ENCODE data around the gene TNS4. TPM values are rescaled to one million over a fixed set of nuclear protein-coding genes. Genes with fewer than 3 reads are reported as not detected.

Gene TNS4
- polyA plus RNA-seq, 2 donors: 25.4 to 74.8 TPM

DNA sequence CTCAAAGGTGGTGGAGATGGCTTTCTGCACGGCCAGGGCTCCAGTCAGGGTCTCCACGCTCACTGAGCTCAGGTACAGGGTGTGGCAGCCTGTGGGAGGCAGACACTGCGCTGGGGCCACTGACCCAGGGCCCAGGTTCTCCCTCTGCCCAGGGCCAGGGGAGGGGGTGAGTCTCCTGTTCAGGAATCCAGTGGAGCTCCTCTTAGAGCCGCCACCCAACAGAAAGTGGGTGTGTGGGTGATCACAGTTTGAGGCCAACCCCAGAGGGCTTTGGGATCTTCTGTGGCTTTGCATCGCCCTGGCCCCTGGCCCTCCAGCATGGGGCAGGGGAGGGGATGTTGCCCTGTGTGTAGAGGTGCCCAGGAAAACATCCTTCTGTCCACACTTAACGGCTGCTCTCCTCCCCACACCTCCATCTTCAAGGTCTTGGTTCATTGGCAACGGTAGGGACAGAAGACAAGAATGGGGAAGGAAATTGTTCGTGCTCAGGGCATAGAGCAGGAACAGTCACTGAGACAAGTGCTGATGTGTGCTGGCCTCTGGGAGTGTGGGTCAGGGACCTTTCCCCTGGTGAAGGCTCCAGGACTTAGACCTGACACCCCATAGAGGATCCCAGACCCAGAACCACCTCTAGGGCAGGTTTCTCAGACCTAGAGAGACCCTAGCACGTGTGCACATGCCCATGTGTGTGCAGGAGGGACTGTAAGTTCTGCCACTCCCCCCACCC lies 21.5 kb downstream of the TNS4 start:
- no peaks in the 10 kb centered on the region for H3K27me3 ChIP-seq (ENCODE audit: control insufficient read depth in 1 of 2, insufficient read depth in 2 of 2, low read length in 2 of 2)
- WGBS, 2 donors: 63 to 64% methylated on average over 9 of the region's 9 CpGs
- no peak overlapping the region for H3K4me3 ChIP-seq (ENCODE audit: low read depth in 1 of 2, low read length in 2 of 2)
- peak overlapping the region; percentile 21 to 82 for H3K27ac ChIP-seq (ENCODE audit: low read depth in 2 of 2, low read length in 1 of 2)
- H3K4me1 ChIP-seq (ENCODE audit: control insufficient read depth in 2 of 2, insufficient read depth in 2 of 2, low read length in 1 of 2): peaks cover 3 to 13% of the 10 kb centered on the region in 2 donors
- peaks cover 0 to 10% of the 10 kb centered on the region in 2 donors for H3K36me3 ChIP-seq (ENCODE audit: control insufficient read depth in 2 of 2, insufficient read depth in 2 of 2, low read length in 1 of 2)
- no peaks in the 10 kb centered on the region for H3K9me3 ChIP-seq (ENCODE audit: control insufficient read depth in 2 of 2, insufficient read depth in 1 of 2, low read depth in 1 of 2, low read length in 1 of 2)

DNA sequence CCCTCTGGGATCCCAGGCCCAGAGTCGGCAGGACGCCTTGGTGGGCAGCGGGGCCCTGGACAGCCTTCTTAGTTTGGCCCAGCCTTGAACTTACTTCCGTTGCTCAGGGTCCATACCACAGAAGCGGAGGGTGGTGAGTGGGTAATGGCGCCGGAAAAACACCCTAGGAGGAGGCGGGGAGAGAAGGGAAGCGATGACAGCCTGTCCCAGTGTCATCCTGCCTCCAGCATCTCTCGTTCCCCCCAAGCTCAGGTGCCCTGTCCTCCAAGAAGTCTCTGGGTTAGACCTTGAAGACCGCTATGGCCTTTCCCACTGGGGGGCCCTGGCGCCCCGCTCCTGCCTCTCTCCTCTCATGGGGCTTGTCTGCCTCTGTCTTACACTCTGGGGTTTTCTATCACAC lies 22.9 kb downstream of the TNS4 start:
- Histone ChIP-seq H3K36me3 (ENCODE audit: control insufficient read depth in 2 of 2, insufficient read depth in 2 of 2, low read length in 1 of 2) (peaks cover 0 to 10% of the 10 kb centered on the region in 2 donors), H3K27me3 (ENCODE audit: control insufficient read depth in 1 of 2, insufficient read depth in 2 of 2, low read length in 2 of 2) (no peaks in the 10 kb centered on the region), H3K27ac (ENCODE audit: low read depth in 2 of 2, low read length in 1 of 2) (no peak overlapping the region), H3K4me1 (ENCODE audit: control insufficient read depth in 2 of 2, insufficient read depth in 2 of 2, low read length in 1 of 2) (peaks cover 3 to 16% of the 10 kb centered on the region in 2 donors), H3K4me3 (ENCODE audit: low read depth in 1 of 2, low read length in 2 of 2) (no peak overlapping the region), H3K9me3 (ENCODE audit: control insufficient read depth in 2 of 2, insufficient read depth in 1 of 2, low read depth in 1 of 2, low read length in 1 of 2) (no peaks in the 10 kb centered on the region)
- 89 to 96% methylated on average over 13 of the region's 13 CpGs for WGBS, 2 donors

DNA sequence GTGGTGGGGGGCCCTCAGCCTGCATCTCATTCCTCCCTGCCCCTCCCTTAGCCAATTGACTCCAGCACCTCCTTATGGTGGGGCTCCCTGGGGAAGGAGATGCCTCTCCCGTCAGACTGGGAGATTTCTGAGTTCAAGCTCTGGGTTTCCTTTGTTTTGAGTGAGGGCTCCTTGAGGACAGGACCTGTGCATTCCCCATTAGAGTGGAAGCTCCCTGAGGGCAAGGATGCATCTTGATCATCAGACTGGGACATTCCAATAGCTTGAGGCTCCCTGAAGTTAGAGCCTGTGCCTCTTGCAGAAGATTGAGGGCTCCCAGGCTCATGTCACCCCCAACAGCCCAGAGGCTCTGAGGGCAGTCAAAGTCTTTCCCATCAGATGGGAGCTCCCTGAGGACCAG lies 23.6 kb downstream of the TNS4 start:
- peaks cover 0 to 10% of the 10 kb centered on the region in 2 donors for H3K36me3 ChIP-seq (ENCODE audit: control insufficient read depth in 2 of 2, insufficient read depth in 2 of 2, low read length in 1 of 2)
- H3K27ac ChIP-seq (ENCODE audit: low read depth in 2 of 2, low read length in 1 of 2): no peak overlapping the region
- no peaks in the 10 kb centered on the region for H3K9me3 ChIP-seq (ENCODE audit: control insufficient read depth in 2 of 2, insufficient read depth in 1 of 2, low read depth in 1 of 2, low read length in 1 of 2)
- peaks cover 3 to 17% of the 10 kb centered on the region in 2 donors for H3K4me1 ChIP-seq (ENCODE audit: control insufficient read depth in 2 of 2, insufficient read depth in 2 of 2, low read length in 1 of 2)
- WGBS, 2 donors: 73 to 75% methylated on average over 1 of the region's 1 CpG
- no peaks in the 10 kb centered on the region for H3K27me3 ChIP-seq (ENCODE audit: control insufficient read depth in 1 of 2, insufficient read depth in 2 of 2, low read length in 2 of 2)
- no peak overlapping the region for H3K4me3 ChIP-seq (ENCODE audit: low read depth in 1 of 2, low read length in 2 of 2)

DNA sequence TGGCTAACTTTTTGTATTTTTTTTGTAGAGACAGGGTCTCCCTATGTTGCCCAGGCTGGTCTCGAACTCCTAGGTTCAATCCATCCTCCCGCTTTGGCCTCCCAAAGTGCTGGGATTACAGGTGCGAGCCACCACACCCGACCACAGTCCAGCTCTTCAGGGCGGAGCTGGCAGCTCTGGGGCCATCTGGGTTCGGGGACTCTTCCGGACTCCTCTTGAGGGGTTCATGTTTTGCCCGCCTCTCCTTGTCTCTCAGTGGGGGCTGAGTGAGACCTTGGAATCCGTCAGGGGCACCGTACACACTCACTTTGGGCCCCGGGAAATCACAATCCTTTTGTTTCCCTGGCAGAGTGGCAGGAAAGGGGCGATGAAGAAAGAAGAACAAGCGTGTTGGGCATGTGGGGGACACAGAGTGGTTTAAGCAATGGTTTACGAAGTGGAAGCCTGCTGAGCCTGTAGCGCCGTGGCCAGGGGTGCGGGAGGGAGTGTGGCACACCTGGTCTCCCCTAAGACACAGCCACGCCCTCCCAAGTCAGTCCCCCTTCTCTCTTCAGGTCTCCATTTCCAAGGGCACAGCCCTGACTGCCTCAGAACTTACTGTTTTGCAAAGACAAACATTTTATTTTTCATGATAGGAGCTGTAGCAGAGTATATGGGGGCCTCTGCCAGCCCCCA lies 26.1 kb downstream of the TNS4 start:
- Histone ChIP-seq H3K4me3 (ENCODE audit: low read depth in 1 of 2, low read length in 2 of 2) (no peak overlapping the region), H3K4me1 (ENCODE audit: control insufficient read depth in 2 of 2, insufficient read depth in 2 of 2, low read length in 1 of 2) (peaks cover 7 to 17% of the 10 kb centered on the region in 2 donors), H3K27me3 (ENCODE audit: control insufficient read depth in 1 of 2, insufficient read depth in 2 of 2, low read length in 2 of 2) (no peaks in the 10 kb centered on the region), H3K9me3 (ENCODE audit: control insufficient read depth in 2 of 2, insufficient read depth in 1 of 2, low read depth in 1 of 2, low read length in 1 of 2) (no peaks in the 10 kb centered on the region), H3K27ac (ENCODE audit: low read depth in 2 of 2, low read length in 1 of 2) (peak overlapping the region in 1 of 2 donors; percentile 40), H3K36me3 (ENCODE audit: control insufficient read depth in 2 of 2, insufficient read depth in 2 of 2, low read length in 1 of 2) (peaks cover 0 to 10% of the 10 kb centered on the region in 2 donors)
- 84 to 88% methylated on average over 18 of the region's 18 CpGs for WGBS, 2 donors

DNA sequence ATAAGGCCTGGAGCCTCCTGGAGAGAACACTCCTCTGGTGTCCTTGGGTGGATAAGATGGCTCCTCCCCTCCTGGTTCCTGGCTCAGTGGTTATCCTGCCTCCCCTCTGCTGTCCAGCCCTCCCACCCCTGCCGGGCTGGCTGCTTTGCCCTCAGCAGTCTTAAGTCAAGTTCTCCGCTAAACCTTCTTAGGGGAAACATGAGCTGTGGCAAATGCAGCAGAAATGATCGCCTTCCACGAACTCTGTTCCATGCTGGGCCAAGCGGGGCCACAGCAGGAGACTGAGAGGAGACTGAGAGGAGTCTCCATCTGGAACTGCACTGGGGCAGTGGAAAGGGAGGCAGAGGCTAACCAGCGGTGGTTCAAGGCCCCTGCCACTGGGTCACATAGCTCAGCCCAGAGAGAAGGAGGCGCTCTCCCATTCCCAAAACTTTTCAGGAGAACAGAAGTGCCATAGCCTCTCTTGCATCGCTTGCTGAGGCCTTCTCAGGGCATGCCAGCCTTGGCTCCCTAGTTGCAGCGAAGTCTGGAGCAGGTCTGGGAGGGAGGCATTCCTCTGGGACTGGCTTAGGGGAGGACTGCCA lies 26.9 kb downstream of the TNS4 start:
- Histone ChIP-seq H3K4me3 (ENCODE audit: low read depth in 1 of 2, low read length in 2 of 2) (no peak overlapping the region), H3K27me3 (ENCODE audit: control insufficient read depth in 1 of 2, insufficient read depth in 2 of 2, low read length in 2 of 2) (no peaks in the 10 kb centered on the region), H3K9me3 (ENCODE audit: control insufficient read depth in 2 of 2, insufficient read depth in 1 of 2, low read depth in 1 of 2, low read length in 1 of 2) (no peaks in the 10 kb centered on the region), H3K4me1 (ENCODE audit: control insufficient read depth in 2 of 2, insufficient read depth in 2 of 2, low read length in 1 of 2) (peaks cover 4 to 14% of the 10 kb centered on the region in 2 donors), H3K36me3 (ENCODE audit: control insufficient read depth in 2 of 2, insufficient read depth in 2 of 2, low read length in 1 of 2) (peaks cover 0 to 6% of the 10 kb centered on the region in 2 donors), H3K27ac (ENCODE audit: low read depth in 2 of 2, low read length in 1 of 2) (peak overlapping the region in 1 of 2 donors; percentile 29)
- 74 to 79% methylated on average over 9 of the region's 9 CpGs for WGBS, 2 donors

DNA sequence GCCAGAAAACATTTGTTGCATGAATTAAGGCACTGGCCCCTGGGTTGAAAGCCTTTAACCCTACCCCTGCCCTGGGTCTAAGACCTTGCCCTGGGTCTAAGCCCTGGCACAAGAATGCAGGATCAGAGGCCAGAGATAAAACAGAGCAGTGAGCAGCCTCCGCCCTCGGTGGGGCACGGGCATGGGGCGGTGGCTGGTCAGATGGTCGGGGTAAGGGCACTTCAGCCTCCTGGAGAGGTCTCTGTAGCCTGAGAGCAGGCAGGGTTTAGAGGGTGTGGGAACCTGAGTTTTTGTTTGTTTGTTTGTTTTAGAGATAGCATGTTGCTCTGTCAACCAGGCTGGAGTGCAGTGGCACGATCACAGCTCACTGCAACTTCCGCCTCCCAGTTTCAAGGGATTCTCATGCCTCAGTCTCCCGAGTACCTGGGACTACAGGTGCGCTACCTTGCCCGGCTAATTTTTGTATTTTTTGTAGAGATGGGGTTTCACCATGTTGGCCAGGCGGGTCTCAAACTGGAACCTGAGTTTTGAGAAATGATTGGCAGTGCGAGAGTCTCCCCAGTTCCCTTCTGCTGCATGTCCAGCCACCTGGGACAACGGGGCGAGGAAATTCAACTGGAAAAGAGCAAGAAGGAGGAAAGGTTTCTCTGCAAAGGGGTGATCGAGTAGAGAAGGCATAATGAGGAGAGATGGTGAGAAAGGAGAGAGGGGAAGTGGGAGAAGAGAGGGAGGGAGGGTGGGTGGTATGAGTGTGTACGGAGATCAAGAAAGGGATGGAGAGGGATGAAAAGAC lies 27.7 kb downstream of the TNS4 start:
- 64 to 71% methylated on average over 15 to 16 of the region's 16 CpGs for WGBS, 2 donors
- no peaks in the 10 kb centered on the region for H3K9me3 ChIP-seq (ENCODE audit: control insufficient read depth in 2 of 2, insufficient read depth in 1 of 2, low read depth in 1 of 2, low read length in 1 of 2)
- H3K36me3 ChIP-seq (ENCODE audit: control insufficient read depth in 2 of 2, insufficient read depth in 2 of 2, low read length in 1 of 2): peaks cover 0 to 4% of the 10 kb centered on the region in 2 donors
- H3K4me1 ChIP-seq (ENCODE audit: control insufficient read depth in 2 of 2, insufficient read depth in 2 of 2, low read length in 1 of 2): peaks cover 4 to 14% of the 10 kb centered on the region in 2 donors
- H3K27me3 ChIP-seq (ENCODE audit: control insufficient read depth in 1 of 2, insufficient read depth in 2 of 2, low read length in 2 of 2): no peaks in the 10 kb centered on the region
- H3K4me3 ChIP-seq (ENCODE audit: low read depth in 1 of 2, low read length in 2 of 2): no peak overlapping the region
- H3K27ac ChIP-seq (ENCODE audit: low read depth in 2 of 2, low read length in 1 of 2): no peak overlapping the region

DNA sequence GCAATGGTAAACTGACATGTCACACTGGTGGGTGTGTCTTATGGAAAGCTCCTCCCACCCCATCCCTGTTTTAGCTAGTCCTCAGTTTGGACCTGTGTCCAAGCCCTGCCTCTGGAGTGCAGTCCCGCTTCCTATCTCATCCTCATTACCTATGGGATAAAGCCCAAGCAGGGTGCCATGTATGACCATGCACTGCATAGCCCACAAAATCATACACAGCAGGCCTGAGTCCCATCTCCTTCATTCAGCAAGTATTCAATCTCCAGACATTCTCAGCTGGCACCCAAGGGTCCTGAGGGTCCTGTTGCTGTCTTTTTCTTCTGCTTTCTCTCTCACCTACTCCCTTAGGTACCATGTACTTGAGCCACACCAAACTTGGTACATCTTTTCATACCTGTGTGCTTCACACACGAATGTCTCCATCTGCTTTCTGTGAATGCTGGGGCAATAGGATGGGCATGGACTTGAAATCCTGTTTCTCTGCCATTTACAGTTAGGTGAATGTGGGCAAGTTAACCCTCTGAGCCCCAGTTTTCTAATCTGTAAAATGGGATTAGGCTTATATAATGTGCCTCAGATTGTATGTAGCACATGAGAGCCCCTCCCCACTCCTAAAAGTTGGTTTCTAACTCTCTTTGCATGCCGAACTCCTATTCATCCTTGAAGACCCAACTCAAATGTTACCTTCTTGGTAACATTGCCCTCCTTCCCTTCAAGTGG lies 28.5 kb downstream of the TNS4 start:
- no peak overlapping the region for H3K27ac ChIP-seq (ENCODE audit: low read depth in 2 of 2, low read length in 1 of 2)
- H3K9me3 ChIP-seq (ENCODE audit: control insufficient read depth in 2 of 2, insufficient read depth in 1 of 2, low read depth in 1 of 2, low read length in 1 of 2): no peaks in the 10 kb centered on the region
- 63 to 77% methylated on average over 3 of the region's 3 CpGs for WGBS, 2 donors
- peaks cover 0 to 4% of the 10 kb centered on the region in 2 donors for H3K36me3 ChIP-seq (ENCODE audit: control insufficient read depth in 2 of 2, insufficient read depth in 2 of 2, low read length in 1 of 2)
- no peak overlapping the region for H3K4me3 ChIP-seq (ENCODE audit: low read depth in 1 of 2, low read length in 2 of 2)
- H3K27me3 ChIP-seq (ENCODE audit: control insufficient read depth in 1 of 2, insufficient read depth in 2 of 2, low read length in 2 of 2): no peaks in the 10 kb centered on the region
- H3K4me1 ChIP-seq (ENCODE audit: control insufficient read depth in 2 of 2, insufficient read depth in 2 of 2, low read length in 1 of 2): peaks cover 4 to 14% of the 10 kb centered on the region in 2 donors

DNA sequence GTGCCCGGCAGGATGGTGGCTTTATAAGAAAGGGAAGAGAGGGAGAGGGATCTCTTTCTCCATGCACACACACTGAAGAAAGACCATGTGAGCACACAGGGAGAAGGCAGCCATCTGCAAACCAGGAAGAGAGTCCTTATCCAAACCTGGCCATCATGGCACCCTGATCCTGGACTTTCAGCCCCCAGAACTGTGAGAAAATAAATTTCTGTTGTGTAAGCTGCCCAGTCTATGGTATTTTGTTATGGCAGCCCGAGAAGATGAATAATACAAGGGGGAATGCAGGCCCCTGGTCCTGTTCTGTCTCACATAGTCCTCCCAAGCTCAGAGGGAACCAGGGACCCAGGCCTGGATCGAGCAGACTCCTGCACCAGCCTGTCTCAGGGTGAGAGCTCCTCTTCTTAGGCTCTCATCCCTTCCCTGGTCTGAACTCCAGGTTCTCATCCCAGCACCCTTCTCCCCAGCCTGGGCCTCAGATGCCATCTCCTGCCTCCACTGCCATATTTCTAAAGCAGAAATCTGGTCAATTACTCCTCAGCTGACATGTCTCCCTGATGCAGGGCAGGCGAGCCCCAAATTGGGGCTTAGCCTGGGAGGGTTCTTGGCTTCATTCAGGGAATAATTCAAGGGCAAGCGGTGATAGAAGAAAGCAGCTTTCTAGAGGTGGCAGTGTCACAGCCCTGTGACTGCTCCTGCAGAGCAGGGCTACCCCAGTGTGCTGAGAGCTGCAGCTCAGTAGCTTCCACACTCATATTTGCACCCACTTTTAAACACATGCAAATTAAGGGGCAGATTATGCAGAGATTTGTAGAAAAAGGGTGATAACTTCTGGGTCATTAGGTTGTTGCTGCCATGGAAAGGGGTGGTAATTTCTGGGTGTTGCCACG lies 29.3 kb downstream of the TNS4 start:
- H3K27ac ChIP-seq (ENCODE audit: low read depth in 2 of 2, low read length in 1 of 2): peak overlapping the region; percentile 1 to 17
- H3K4me3 ChIP-seq (ENCODE audit: low read depth in 1 of 2, low read length in 2 of 2): no peak overlapping the region
- 58 to 76% methylated on average over 6 of the region's 6 CpGs for WGBS, 2 donors
- H3K9me3 ChIP-seq (ENCODE audit: control insufficient read depth in 2 of 2, insufficient read depth in 1 of 2, low read depth in 1 of 2, low read length in 1 of 2): no peaks in the 10 kb centered on the region
- H3K36me3 ChIP-seq (ENCODE audit: control insufficient read depth in 2 of 2, insufficient read depth in 2 of 2, low read length in 1 of 2): peaks cover 0 to 3% of the 10 kb centered on the region in 2 donors
- peaks cover 4 to 14% of the 10 kb centered on the region in 2 donors for H3K4me1 ChIP-seq (ENCODE audit: control insufficient read depth in 2 of 2, insufficient read depth in 2 of 2, low read length in 1 of 2)
- H3K27me3 ChIP-seq (ENCODE audit: control insufficient read depth in 1 of 2, insufficient read depth in 2 of 2, low read length in 2 of 2): no peaks in the 10 kb centered on the region

All from esophagus (tissue), 2 donors.